ACC112 (cell line): Measurements from ENCODE around the gene FAM9A.
"Not testable (repeated sequence)": the region's sequence is repeated elsewhere in the genome, so short reads cannot be mapped to it uniquely, and the experiment has no call there.

Experiments used
- H2AFZ ChIP-seq: fragments of 200-600 bp; sonication (generic); one replicate; pipeline ENCODE4 v1.6.0; 2017; ENCODE audit warnings: antibody characterized with exemption, low read length; ENCODE audit not compliant: unreplicated experiment
- H3K27ac ChIP-seq: fragments of 200-600 bp; sonication (generic); 2 replicates; pipeline ENCODE4 v1.5.1; 2014; ENCODE audit warnings: low read depth, mild to moderate bottlenecking, antibody characterized with exemption, low read length, moderate library complexity
- H3K27me3 ChIP-seq: fragments of 200-600 bp; sonication (generic); 2 replicates; pipeline ENCODE4 v1.6.1; 2014; ENCODE audit warnings: mild to moderate bottlenecking, antibody characterized with exemption, low read length, moderate library complexity, mixed read lengths; ENCODE audit not compliant: insufficient read depth
- H3K36me3 ChIP-seq: fragments of 200-600 bp; sonication (generic); 2 replicates; pipeline ENCODE4 v1.6.1; 2016; ENCODE audit warnings: mild to moderate bottlenecking, antibody characterized with exemption, low read length, moderate library complexity, mixed read lengths; ENCODE audit not compliant: insufficient read depth
- H3K4me1 ChIP-seq: fragments of 200-600 bp; sonication (generic); one replicate; pipeline ENCODE4 v1.6.1; 2016; ENCODE audit warnings: low read length, mixed read lengths; ENCODE audit not compliant: insufficient read depth, unreplicated experiment, control insufficient read depth
- H3K4me3 ChIP-seq: fragments of 200-600 bp; sonication (generic); 2 replicates; pipeline ENCODE4 v1.5.1; 2014; ENCODE audit warnings: mild to moderate bottlenecking, low read depth, low read length
- H3K79me2 ChIP-seq: fragments of 200-600 bp; sonication (generic); one replicate; pipeline ENCODE4 v1.6.0; 2016; ENCODE audit warnings: low read length; ENCODE audit not compliant: control insufficient read depth, unreplicated experiment, insufficient read depth

The FAM9A gene

GRCh38 chrX:8805046-8805445 lies 3.9 kb upstream of the FAM9A start:
- Histone ChIP-seq H2AFZ (no peak overlapping the region), H3K4me1 (no peaks in the 10 kb centered on the region), H3K27me3 (peaks cover 12% of the 10 kb centered on the region; the same call in 1 of the 2 replicates), H3K36me3 (no peaks in the 10 kb centered on the region), H3K79me2 (no peaks in the 10 kb centered on the region), H3K4me3 (no peak overlapping the region), H3K27ac (no peak overlapping the region)

- no peaks in the 10 kb centered on the region for H3K79me2 ChIP-seq
- no peaks in the 10 kb centered on the region for H3K36me3 ChIP-seq
- no peak overlapping the region for H2AFZ ChIP-seq
- no peaks in the 10 kb centered on the region for H3K4me1 ChIP-seq
- no peak overlapping the region for H3K4me3 ChIP-seq
- peaks cover 12% of the 10 kb centered on the region; the same call in 1 of the 2 replicates for H3K27me3 ChIP-seq
- H3K27ac ChIP-seq, result no peak overlapping the region
Measured at GRCh38 chrX:8803326-8803725, 2.1 kb upstream of the FAM9A start.

- not testable (repeated sequence) for H2AFZ ChIP-seq, H3K79me2 ChIP-seq, H3K4me3 ChIP-seq
Measured at GRCh38 chrX:8800351-8800750, 832 bp downstream of the FAM9A start.

DNA sequence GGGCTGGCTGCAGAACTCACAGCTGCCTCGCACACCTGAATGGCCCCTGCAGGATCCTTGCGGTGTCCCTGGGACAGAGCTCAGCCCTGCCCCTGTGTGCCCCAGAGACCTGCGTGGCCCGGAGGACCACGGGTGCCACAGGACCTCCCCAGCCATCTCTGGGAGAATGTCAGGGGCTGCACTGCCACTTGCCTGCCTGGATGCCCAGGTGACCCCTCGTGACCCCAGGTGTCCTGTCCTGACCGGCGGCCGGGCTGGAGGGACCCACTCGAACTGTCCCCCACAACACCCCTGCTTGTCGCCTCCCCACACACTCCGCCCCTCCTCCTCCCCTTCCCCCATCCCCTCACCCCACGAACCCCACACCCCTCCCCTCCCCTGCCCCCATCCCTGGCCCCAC lies 1.9 kb downstream of the FAM9A start:
- not testable (repeated sequence) for H3K4me1 ChIP-seq, H3K27ac ChIP-seq, H3K4me3 ChIP-seq, H3K79me2 ChIP-seq, H2AFZ ChIP-seq, H3K36me3 ChIP-seq
- peaks cover 11% of the 10 kb centered on the region; the same call in 1 of the 2 replicates for H3K27me3 ChIP-seq

More at GRCh38 chrX:8800351-8800750, 832 bp downstream of the FAM9A start:
- not testable (repeated sequence) for H3K27me3 ChIP-seq, H3K36me3 ChIP-seq, H3K27ac ChIP-seq, H3K4me1 ChIP-seq

DNA sequence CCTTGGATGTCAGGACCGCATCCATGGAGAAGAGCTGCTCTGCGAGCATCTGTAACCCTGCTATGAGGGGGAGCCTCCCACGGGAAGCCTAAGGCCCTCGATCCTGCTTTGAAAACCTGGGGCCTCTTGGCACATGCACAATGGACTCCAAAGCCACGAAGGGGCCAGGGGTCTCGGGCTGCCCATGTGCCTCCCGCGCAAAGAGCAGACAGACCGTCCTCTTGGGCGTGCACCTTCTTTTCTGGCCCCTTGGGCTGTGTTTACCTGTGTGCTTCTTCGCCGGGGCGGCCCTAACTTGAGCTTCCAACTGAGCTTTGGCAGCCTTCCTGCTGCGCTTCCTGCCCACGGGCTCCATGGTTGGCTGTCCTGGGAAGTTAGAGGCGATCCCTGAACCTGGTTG lies 2.5 kb downstream of the FAM9A start:
- not testable (repeated sequence) for H2AFZ ChIP-seq, H3K79me2 ChIP-seq, H3K4me1 ChIP-seq, H3K27ac ChIP-seq, H3K36me3 ChIP-seq, H3K4me3 ChIP-seq
- H3K27me3 ChIP-seq, result peaks cover 17% of the 10 kb centered on the region; the same call in 1 of the 2 replicates

- H3K27ac ChIP-seq, H3K4me1 ChIP-seq, H3K36me3 ChIP-seq, H3K79me2 ChIP-seq, H3K4me3 ChIP-seq, H2AFZ ChIP-seq: not testable (repeated sequence)
- peaks cover 25% of the 10 kb centered on the region; the same call in 1 of the 2 replicates for H3K27me3 ChIP-seq
Measured at GRCh38 chrX:8787119-8787518, 14.1 kb downstream of the FAM9A start.

GRCh38 chrX:8784162-8784561 lies 17.0 kb downstream of the FAM9A start:
- H3K27ac ChIP-seq, result no peak overlapping the region
- H2AFZ ChIP-seq, result no peak overlapping the region
- no peak overlapping the region for H3K4me3 ChIP-seq
- H3K4me1 ChIP-seq, result no peaks in the 10 kb centered on the region
- no peaks in the 10 kb centered on the region for H3K36me3 ChIP-seq
- peaks cover 5% of the 10 kb centered on the region; the same call in 1 of the 2 replicates for H3K27me3 ChIP-seq
- no peaks in the 10 kb centered on the region for H3K79me2 ChIP-seq

- 0 out of 2 replicates have a peak, but pooled peaks cover under 1% of the 10 kb centered on the region for H3K27me3 ChIP-seq
Measured at GRCh38 chrX:8783714-8784098, 17.5 kb downstream of the FAM9A start.

GRCh38 chrX:8783097-8783713 lies 18.0 kb downstream of the FAM9A start:
- H3K4me1 ChIP-seq, result no peaks in the 10 kb centered on the region
- no peak overlapping the region for H3K4me3 ChIP-seq
- no peak overlapping the region for H3K27ac ChIP-seq
- no peaks in the 10 kb centered on the region for H3K36me3 ChIP-seq
- no peaks in the 10 kb centered on the region for H3K27me3 ChIP-seq
- no peaks in the 10 kb centered on the region for H3K79me2 ChIP-seq
- no peak overlapping the region for H2AFZ ChIP-seq

More at GRCh38 chrX:8783714-8784098, 17.5 kb downstream of the FAM9A start:
- H2AFZ ChIP-seq, result no peak overlapping the region
- H3K27ac ChIP-seq, result no peak overlapping the region
- no peaks in the 10 kb centered on the region for H3K36me3 ChIP-seq
- no peaks in the 10 kb centered on the region for H3K4me1 ChIP-seq
- no peak overlapping the region for H3K4me3 ChIP-seq
- H3K79me2 ChIP-seq, result no peaks in the 10 kb centered on the region

DNA sequence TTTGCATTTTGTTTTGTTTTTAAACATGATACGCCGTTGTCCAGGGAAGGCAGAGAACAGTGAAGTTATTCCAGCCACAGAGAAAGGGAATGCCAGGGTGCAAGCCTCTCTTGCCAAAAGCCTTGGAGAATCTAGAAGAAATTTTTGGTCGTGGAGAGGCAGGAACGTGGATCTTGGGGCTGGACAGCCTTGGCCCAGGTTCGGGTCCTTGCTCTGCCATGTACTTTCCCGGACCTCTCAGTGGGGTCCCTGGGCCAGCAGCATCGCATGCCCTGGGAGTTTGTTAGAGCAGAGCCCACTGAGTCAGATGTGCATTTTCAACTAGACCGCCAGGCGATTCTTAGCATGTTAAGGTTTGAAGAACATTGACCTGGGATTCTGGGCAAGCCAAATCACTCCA lies 18.6 kb downstream of the FAM9A start:
- Histone ChIP-seq H3K4me1 (no peaks in the 10 kb centered on the region), H3K4me3 (no peak overlapping the region), H3K36me3 (no peaks in the 10 kb centered on the region), H3K27ac (no peak overlapping the region), H3K79me2 (no peaks in the 10 kb centered on the region), H2AFZ (no peak overlapping the region), H3K27me3 (no peaks in the 10 kb centered on the region)

DNA sequence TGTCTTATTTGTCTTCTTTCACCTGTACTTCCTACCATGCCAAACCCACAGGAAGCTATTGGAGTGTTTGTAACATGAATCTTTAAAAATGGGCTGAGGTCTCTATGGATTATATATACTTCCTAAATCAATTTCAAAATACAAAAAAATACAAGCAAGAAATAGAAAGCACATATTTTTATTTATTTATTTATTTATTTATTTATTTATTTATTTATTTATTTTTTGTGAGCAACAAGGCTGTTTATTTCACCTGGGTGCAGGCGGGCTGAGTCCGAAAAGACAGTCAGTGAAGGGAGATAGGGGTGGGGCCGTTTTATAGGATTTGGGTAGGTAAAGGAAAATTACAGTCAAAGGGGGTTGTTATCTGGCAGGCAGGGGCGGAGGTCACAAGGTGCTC lies 19.3 kb downstream of the FAM9A start:
- H2AFZ ChIP-seq, H3K79me2 ChIP-seq, H3K27ac ChIP-seq, H3K27me3 ChIP-seq, H3K4me3 ChIP-seq, H3K4me1 ChIP-seq, H3K36me3 ChIP-seq: not testable (repeated sequence)
